ENCODE measurements around the gene SNX1. TPM values are rescaled to one million over a fixed set of nuclear protein-coding genes. Genes with fewer than 3 reads are reported as not detected.

The SNX1 gene
- total and polyA plus RNA-seq, 10 of the 15 experiments (the other 5 are each of a cell fraction or from before 2014, with no cell fraction given): 17.8 to 115 (median 96.3) TPM

GRCh38 chr15:64092075-64092820 lies 3.5 kb upstream of the SNX1 start (continued):
- TF ChIP-seq ZZZ3 (IDR thresholded peaks at IDR 0.05; ENCODE audit: control insufficient read depth, insufficient read length, low read depth) (no peak), GATAD2B (conservative IDR thresholded peaks at IDR 0.05; ENCODE audit: low read depth) (no peak), CEBPZ (IDR thresholded peaks at IDR 0.05; ENCODE audit: low read depth, low read length) (no peak), RB1 (IDR thresholded peaks at IDR 0.05; ENCODE audit: borderline replicate concordance) (no peak), CTCF (IDR thresholded peaks at IDR 0.05 in 2 of 3, conservative IDR thresholded peaks at IDR 0.05 in 1 of 3; ENCODE audit: control insufficient read depth in 2 of 3, extremely low read depth in 1 of 3, insufficient read depth in 1 of 3, low read depth in 3 of 3, low read length in 3 of 3) (peak in 1 of 3 experiments; percentile 46; a peak in 2 of 6 replicates), SIN3A (IDR thresholded peaks at IDR 0.05; ENCODE audit: low read depth, low read length) (no peak), NBN (IDR thresholded peaks at IDR 0.05) (peak; percentile 38; the same call in 1 of the 2 replicates), NFXL1 (IDR thresholded peaks at IDR 0.05; ENCODE audit: borderline replicate concordance) (no peak), BCLAF1 (IDR thresholded peaks at IDR 0.05) (no peak), NRF1 (conservative IDR thresholded peaks at IDR 0.05; ENCODE audit: low read depth, low read length) (no peak), EP300 (IDR thresholded peaks at IDR 0.05; ENCODE audit: borderline replicate concordance in 1 of 2, control insufficient read depth in 1 of 2, low read depth in 2 of 2, low read length in 2 of 2) (no peak), USF2 (IDR thresholded peaks at IDR 0.05; ENCODE audit: borderline replicate concordance, low read depth, low read length) (no peak), IKZF1 (conservative IDR thresholded peaks at IDR 0.05) (no peak), MLLT1 (IDR thresholded peaks at IDR 0.05) (peak; percentile 71; the same call in 1 of the 2 replicates)

Data from GM12878 (cell line).